ENCODE data around the gene TAF11. TPM values are rescaled to one million over a fixed set of nuclear protein-coding genes. Genes with fewer than 3 reads are reported as not detected.
"Not testable (repeated sequence)": the region's sequence is repeated elsewhere in the genome, so short reads cannot be mapped to it uniquely, and the experiment has no call there.

TAF11 gene
- total RNA-seq, 1 donor from 2014 or later, result 36.7 TPM

- no peak for TF ChIP-seq CTCF (IDR thresholded peaks at IDR 0.05; ENCODE audit: unreplicated experiment)
- H3K27ac Mint-ChIP-seq, result no peak overlapping the region
- no peak for DNase-seq (ENCODE audit: low spot score in 2 of 2, unreplicated experiment in 2 of 2)
- peaks cover 43% of the 10 kb centered on the region for H3K36me3 Mint-ChIP-seq
- H3K9me3 Mint-ChIP-seq, result no peaks in the 10 kb centered on the region
- H3K4me3 Mint-ChIP-seq, result no peak overlapping the region
- no peaks in the 10 kb centered on the region for H3K4me1 Mint-ChIP-seq
- no peaks in the 10 kb centered on the region for H3K27me3 Mint-ChIP-seq (ENCODE audit: low read depth)
These were observed 27.9 kb downstream of the TAF11 start for GRCh38 chr6:34859951-34860350.

- H3K9me3 Mint-ChIP-seq, result no peaks in the 10 kb centered on the region
- H3K4me1 Mint-ChIP-seq, result no peaks in the 10 kb centered on the region
- TF ChIP-seq CTCF (IDR thresholded peaks at IDR 0.05; ENCODE audit: unreplicated experiment), result no peak
- H3K27ac Mint-ChIP-seq, result no peak overlapping the region
- H3K4me3 Mint-ChIP-seq, result no peak overlapping the region
- H3K36me3 Mint-ChIP-seq, result peaks cover 37% of the 10 kb centered on the region
- H3K27me3 Mint-ChIP-seq (ENCODE audit: low read depth), result no peaks in the 10 kb centered on the region
- no peak for DNase-seq (ENCODE audit: low spot score in 2 of 2, unreplicated experiment in 2 of 2)
These were observed 29.2 kb downstream of the TAF11 start for GRCh38 chr6:34858681-34859080.

- Mint-ChIP-seq H3K4me3 (no peak overlapping the region), H3K9me3 (no peaks in the 10 kb centered on the region), H3K4me1 (no peaks in the 10 kb centered on the region), H3K27ac (no peak overlapping the region), H3K27me3 (ENCODE audit: low read depth) (no peaks in the 10 kb centered on the region), H3K36me3 (peaks cover 42% of the 10 kb centered on the region)
- TF ChIP-seq CTCF (IDR thresholded peaks at IDR 0.05; ENCODE audit: unreplicated experiment), result no peak
- no peak for DNase-seq (ENCODE audit: low spot score in 2 of 2, unreplicated experiment in 2 of 2)
These were observed 32.4 kb downstream of the TAF11 start for GRCh38 chr6:34855463-34855862.

- H3K4me3 Mint-ChIP-seq, result no peak overlapping the region
- H3K4me1 Mint-ChIP-seq, result no peaks in the 10 kb centered on the region
- no peak overlapping the region for H3K27ac Mint-ChIP-seq
- H3K36me3 Mint-ChIP-seq, result peaks cover 29% of the 10 kb centered on the region
- DNase-seq (ENCODE audit: low spot score in 2 of 2, unreplicated experiment in 2 of 2), result no peak
- no peak for TF ChIP-seq CTCF (IDR thresholded peaks at IDR 0.05; ENCODE audit: unreplicated experiment)
- H3K27me3 Mint-ChIP-seq (ENCODE audit: low read depth), result no peaks in the 10 kb centered on the region
- no peaks in the 10 kb centered on the region for H3K9me3 Mint-ChIP-seq
These were observed 35.3 kb downstream of the TAF11 start for GRCh38 chr6:34852406-34853085.

GRCh38 chr6:34851361-34851760 is 36.5 kb downstream of the TAF11 start:
- no peaks in the 10 kb centered on the region for H3K27me3 Mint-ChIP-seq (ENCODE audit: low read depth)
- no peaks in the 10 kb centered on the region for H3K9me3 Mint-ChIP-seq
- DNase-seq (ENCODE audit: low spot score in 2 of 2, unreplicated experiment in 2 of 2), result no peak
- peaks cover 21% of the 10 kb centered on the region for H3K36me3 Mint-ChIP-seq
- no peaks in the 10 kb centered on the region for H3K4me1 Mint-ChIP-seq
- H3K27ac Mint-ChIP-seq, result no peak overlapping the region
- H3K4me3 Mint-ChIP-seq, result no peak overlapping the region
- TF ChIP-seq CTCF (IDR thresholded peaks at IDR 0.05; ENCODE audit: unreplicated experiment), result no peak

- peaks cover 21% of the 10 kb centered on the region for H3K36me3 Mint-ChIP-seq
- H3K4me3 Mint-ChIP-seq; H3K27me3 Mint-ChIP-seq (ENCODE audit: low read depth); H3K9me3 Mint-ChIP-seq; H3K27ac Mint-ChIP-seq; DNase-seq (ENCODE audit: low spot score in 2 of 2, unreplicated experiment in 2 of 2); H3K4me1 Mint-ChIP-seq: not testable (repeated sequence)
These were observed 38.8 kb downstream of the TAF11 start for GRCh38 chr6:34849066-34849465.
